GM18499 (cell line): ENCODE measurements around the gene UBE2F.

Source experiments
- ATAC-seq: cut with Tn5 transposase; IDR thresholded peaks from one replicate; pipeline ENCODE4 v1.9.1; 2021; ENCODE audit warnings: moderate number of reproducible peaks; ENCODE audit not compliant: insufficient read depth, unreplicated experiment

UBE2F gene

GRCh38 chr2:238067939-238068338 lies 101.1 kb downstream of the UBE2F start:
- ATAC-seq: no peak

- no peak for ATAC-seq
Observed at GRCh38 chr2:238069021-238069709, 102.4 kb downstream of the UBE2F start.

- ATAC-seq: no peak
Observed at GRCh38 chr2:238069877-238070276, 103.1 kb downstream of the UBE2F start.

- ATAC-seq: no peak
Observed at GRCh38 chr2:238075397-238075796, 108.6 kb downstream of the UBE2F start.

GRCh38 chr2:238077292-238077691 lies 110.5 kb downstream of the UBE2F start:
- ATAC-seq: no peak

- ATAC-seq: no peak
Observed at GRCh38 chr2:238079874-238080327, 113.1 kb downstream of the UBE2F start.

- ATAC-seq: no peak
Observed at GRCh38 chr2:238080518-238080917, 113.7 kb downstream of the UBE2F start.

- no peak for ATAC-seq
Observed at GRCh38 chr2:238081150-238081549, 114.3 kb downstream of the UBE2F start.

- no peak for ATAC-seq
Observed at GRCh38 chr2:238081561-238081960, 114.7 kb downstream of the UBE2F start.

GRCh38 chr2:238082151-238082550 lies 115.3 kb downstream of the UBE2F start:
- no peak for ATAC-seq

GRCh38 chr2:238082827-238083226 lies 116.0 kb downstream of the UBE2F start:
- ATAC-seq: no peak

- ATAC-seq: no peak
Observed at GRCh38 chr2:238083919-238084318, 117.1 kb downstream of the UBE2F start.

GRCh38 chr2:238084761-238085160 lies 117.9 kb downstream of the UBE2F start:
- ATAC-seq: no peak

- ATAC-seq: no peak
Observed at GRCh38 chr2:238085899-238086298, 119.1 kb downstream of the UBE2F start.

GRCh38 chr2:238087211-238087610 lies 120.4 kb downstream of the UBE2F start:
- no peak for ATAC-seq

GRCh38 chr2:238090887-238091286 lies 124.1 kb downstream of the UBE2F start:
- ATAC-seq: no peak

GRCh38 chr2:238091436-238092060 lies 124.7 kb downstream of the UBE2F start:
- ATAC-seq: no peak
